HEK293T (cell line): ENCODE data around the gene EIF4G1.

Source experiments
- CTCF ChIA-PET: fragments of 350-600 bp; formaldehyde crosslinking; extraction: SDS; loops from one replicate; lab custom pipeline; 2021; ENCODE audit warnings: antibody characterized with exemption, inconsistent platforms; lab: Yijun Ruan, JAX
- POLR2A ChIA-PET: fragments of 350-600 bp; formaldehyde crosslinking; extraction: SDS; loops from one replicate; lab custom pipeline; 2020; ENCODE audit warnings: antibody characterized with exemption, inconsistent platforms; lab: Yijun Ruan, JAX
- DNase-seq: peaks from one replicate; pipeline ENCODE4 v3.0.0; 2012; ENCODE audit warnings: mixed read lengths; ENCODE audit errors: extremely low spot score
- ARNT ChIP-seq: fragments of 450-650 bp; IDR thresholded peaks from 2 replicates; pipeline ENCODE4 v1.6.1; 2017; ENCODE audit warnings: mild to moderate bottlenecking
- BHLHE40 ChIP-seq: fragments of 450-650 bp; IDR thresholded peaks from 2 replicates; pipeline ENCODE4 v1.6.1; 2016; ENCODE audit warnings: mild to moderate bottlenecking, moderate library complexity, borderline replicate concordance
- CTBP1 ChIP-seq: fragments of 450-650 bp; IDR thresholded peaks from 2 replicates; pipeline ENCODE4 v1.6.1; 2016; ENCODE audit warnings: borderline replicate concordance
- ELF4 ChIP-seq: fragments of 450-650 bp; IDR thresholded peaks from 2 replicates; pipeline ENCODE4 v1.6.1; 2017; ENCODE audit warnings: antibody characterized with exemption
- FOXA1 ChIP-seq: fragments of 450-650 bp; IDR thresholded peaks from 2 replicates; pipeline ENCODE4 v1.6.1; 2016; ENCODE audit warnings: mild to moderate bottlenecking
- FOXK2 ChIP-seq: fragments of 450-650 bp; IDR thresholded peaks from 2 replicates; pipeline ENCODE4 v1.6.1; 2016; ENCODE audit warnings: mild to moderate bottlenecking
- FOXM1 ChIP-seq: fragments of 450-650 bp; IDR thresholded peaks from 2 replicates; pipeline ENCODE4 v1.6.1; 2017; ENCODE audit warnings: mild to moderate bottlenecking, borderline replicate concordance
- HDGF ChIP-seq: fragments of 450-650 bp; IDR thresholded peaks from 2 replicates; pipeline ENCODE4 v1.6.1; 2017; ENCODE audit warnings: antibody characterized with exemption, borderline replicate concordance
- L3MBTL2 ChIP-seq: fragments of 450-650 bp; conservative IDR thresholded peaks from 2 replicates; pipeline ENCODE4 v1.6.1; 2016; ENCODE audit warnings: mild to moderate bottlenecking
- LEF1 ChIP-seq: fragments of 450-650 bp; IDR thresholded peaks from 2 replicates; pipeline ENCODE4 v1.6.1; 2017; ENCODE audit warnings: mild to moderate bottlenecking, borderline replicate concordance
- NFRKB ChIP-seq: fragments of 450-650 bp; IDR thresholded peaks from 2 replicates; pipeline ENCODE4 v1.6.1; 2016; ENCODE audit warnings: mild to moderate bottlenecking, moderate library complexity
- PKNOX1 ChIP-seq: fragments of 450-650 bp; IDR thresholded peaks from 2 replicates; pipeline ENCODE4 v1.6.1; 2016
- SP1 ChIP-seq: fragments of 450-650 bp; IDR thresholded peaks from 2 replicates; pipeline ENCODE4 v1.6.1; 2017
- SUZ12 ChIP-seq: fragments of 450-650 bp; IDR thresholded peaks from 2 replicates; pipeline ENCODE4 v1.6.1; 2016; ENCODE audit warnings: mild to moderate bottlenecking
- TARDBP ChIP-seq: fragments of 450-650 bp; IDR thresholded peaks from 2 replicates; pipeline ENCODE4 v1.6.1; 2016
- ZNF384 ChIP-seq: fragments of 450-650 bp; IDR thresholded peaks from 2 replicates; pipeline ENCODE4 v1.6.1; 2016

EIF4G1 gene

GRCh38 chr3:184355261-184356040 is 41.0 kb downstream of the EIF4G1 start:
- ChIA-PET CTCF (interaction anchor here (0.6 to 0.7 kb wide), 2 partner anchors 16 to 52 kb away, joined by 3 read pairs; no protein-coding TSS in a partner anchor), POLR2A (no interaction called here)
- no peak for TF ChIP-seq HDGF
- TF ChIP-seq TARDBP: no peak
- TF ChIP-seq ELF4: no peak
- no peak for TF ChIP-seq CTBP1
- no peak for DNase-seq

DNA sequence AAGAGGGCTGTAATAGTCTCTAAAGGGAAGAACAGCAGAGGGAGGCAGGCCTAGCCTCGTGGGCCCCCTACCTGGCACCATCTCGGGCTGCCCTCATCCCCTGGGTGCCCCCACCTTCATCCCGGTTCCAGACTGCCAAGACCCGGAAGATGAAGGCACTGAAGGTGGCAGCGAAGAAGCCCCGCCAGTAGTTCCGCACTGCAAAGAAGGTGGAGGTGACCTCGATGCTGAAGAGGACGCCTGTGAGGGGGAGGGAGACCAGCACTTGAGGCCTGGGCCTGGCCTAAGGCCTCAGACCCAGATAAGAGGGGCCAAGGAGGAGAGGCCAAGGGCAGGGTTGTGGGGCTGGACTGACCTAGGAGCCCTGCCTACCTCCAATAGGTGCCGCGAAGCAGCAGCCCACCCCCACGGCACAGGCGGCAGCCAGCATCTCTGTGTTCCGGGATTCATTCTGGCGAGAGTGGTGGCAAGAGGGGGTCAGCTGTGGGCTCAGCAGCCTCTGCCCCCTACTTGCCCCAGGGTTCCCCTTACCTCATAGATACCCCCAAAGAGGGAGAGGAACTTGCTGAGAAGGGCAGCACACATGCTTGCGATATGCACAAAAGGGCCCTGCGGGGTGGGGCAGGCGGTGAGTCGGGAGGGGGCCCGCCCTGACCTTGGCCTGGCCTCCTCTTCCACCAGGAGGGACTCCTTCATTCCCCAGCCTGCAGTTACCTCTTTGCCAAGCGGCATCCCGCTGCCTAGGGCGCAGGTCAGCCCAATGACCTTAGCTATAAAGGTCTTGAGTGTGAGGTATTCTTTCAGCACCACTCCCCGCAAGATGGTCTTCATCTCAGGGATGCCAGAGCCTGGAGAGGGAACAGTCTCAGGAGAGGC is 43.1 kb downstream of the EIF4G1 start:
- DNase-seq: no peak
- POLR2A ChIA-PET: no interaction called here
- TF ChIP-seq L3MBTL2: no peak
- TF ChIP-seq PKNOX1: no peak
- TF ChIP-seq FOXA1: no peak
- no peak for TF ChIP-seq TARDBP
- TF ChIP-seq CTBP1: no peak
- no peak for TF ChIP-seq SUZ12
- TF ChIP-seq FOXM1: no peak
- no peak for TF ChIP-seq BHLHE40
- TF ChIP-seq ELF4: no peak
- CTCF ChIA-PET: no interaction called here

- CTCF ChIA-PET: no interaction called here
- POLR2A ChIA-PET: no interaction called here
- DNase-seq: no peak
- TF ChIP-seq ELF4: no peak
- no peak for TF ChIP-seq ZNF384
- TF ChIP-seq LEF1: no peak
- TF ChIP-seq PKNOX1: no peak
- TF ChIP-seq TARDBP: no peak
- TF ChIP-seq FOXA1: no peak
- TF ChIP-seq SUZ12: no peak
- no peak for TF ChIP-seq ARNT
- TF ChIP-seq BHLHE40: no peak
- no peak for TF ChIP-seq SP1
- TF ChIP-seq L3MBTL2: no peak
- TF ChIP-seq FOXM1: no peak
- TF ChIP-seq NFRKB: no peak
- TF ChIP-seq FOXK2: no peak
- no peak for TF ChIP-seq CTBP1
- no peak for TF ChIP-seq HDGF
Observed at GRCh38 chr3:184358124-184358767, 43.8 kb downstream of the EIF4G1 start.

DNA sequence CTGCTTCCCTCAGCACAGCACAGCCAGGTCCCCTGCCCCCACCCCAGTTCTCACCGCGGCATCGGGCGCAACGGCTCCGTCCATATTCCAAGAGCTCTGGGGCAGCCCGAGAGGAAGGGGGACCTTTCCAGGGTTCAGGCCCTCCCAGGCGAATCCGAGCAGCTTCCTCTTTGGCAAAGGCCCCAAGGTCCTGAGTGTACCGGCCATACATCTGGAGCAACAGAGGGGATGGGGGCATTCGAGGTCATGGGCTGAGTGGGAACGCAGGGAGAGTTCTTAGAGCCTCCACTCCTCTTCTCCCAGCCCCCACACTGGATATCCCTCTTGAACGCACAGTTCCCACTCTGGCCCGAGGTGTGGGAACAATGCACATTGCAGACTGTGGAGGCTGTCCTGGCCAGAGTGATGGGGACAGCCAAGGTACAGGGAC is 44.5 kb downstream of the EIF4G1 start:
- DNase-seq: no peak
- ChIA-PET CTCF (no interaction called here), POLR2A (no interaction called here)
- no peak for TF ChIP-seq BHLHE40
- no peak for TF ChIP-seq ELF4
- no peak for TF ChIP-seq ARNT

DNA sequence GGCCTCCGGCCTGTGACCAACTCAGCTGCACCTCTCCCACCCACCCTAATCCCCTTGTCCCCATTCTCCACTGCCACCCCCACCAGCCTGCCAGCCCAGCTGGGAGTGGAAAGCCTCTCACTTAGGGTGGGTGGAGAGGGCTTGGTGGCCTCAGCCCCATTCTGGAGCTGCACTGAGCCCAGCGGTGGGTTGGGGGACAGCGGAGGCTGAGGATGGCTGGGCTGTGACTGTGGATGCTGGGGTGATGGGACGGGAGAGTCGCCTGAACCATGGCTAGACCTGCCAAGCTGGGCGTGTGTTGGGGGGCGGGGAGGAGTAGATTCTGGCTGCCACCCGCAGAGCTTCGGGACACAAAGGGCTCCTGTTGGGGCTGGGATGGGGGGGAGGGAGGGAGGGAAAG is 45.2 kb downstream of the EIF4G1 start:
- DNase-seq: no peak
- POLR2A ChIA-PET: no interaction called here
- CTCF ChIA-PET: no interaction called here
- no peak for TF ChIP-seq NFRKB
- no peak for TF ChIP-seq LEF1
- TF ChIP-seq ZNF384: no peak
- no peak for TF ChIP-seq TARDBP
- no peak for TF ChIP-seq SUZ12
- no peak for TF ChIP-seq FOXK2
- TF ChIP-seq CTBP1: no peak
- no peak for TF ChIP-seq ARNT
- no peak for TF ChIP-seq BHLHE40
- TF ChIP-seq FOXM1: no peak
- TF ChIP-seq HDGF: no peak
- no peak for TF ChIP-seq SP1
- no peak for TF ChIP-seq ELF4
- no peak for TF ChIP-seq PKNOX1
- TF ChIP-seq FOXA1: no peak
- TF ChIP-seq L3MBTL2: no peak
